Stimulated activated CD8-positive, alpha-beta memory T cell treated with anti-CD3 and anti-CD28 coated beads, Interleukin-4, amount 100 ng/mL, for 4 hours (primary cell): Measurements from ENCODE around the gene KCNN3.

Experiments used
- DNase-seq, 2 donors: peaks; one replicate each; pipeline ENCODE4 v3.0.0-alpha.2; 2020; ENCODE audit warnings: low read depth in 2 of 2, low spot score in 1 of 2

KCNN3 gene

GRCh38 chr1:154842635-154843034 lies 27.4 kb downstream of the KCNN3 start:
- DNase-seq: no peak

GRCh38 chr1:154841384-154841783 lies 28.7 kb downstream of the KCNN3 start:
- DNase-seq: no peak

GRCh38 chr1:154840269-154841176 lies 29.6 kb downstream of the KCNN3 start:
- DNase-seq: no peak

- no peak for DNase-seq
Measured at GRCh38 chr1:154839691-154840090, 30.4 kb downstream of the KCNN3 start.

GRCh38 chr1:154838988-154839387 lies 31.1 kb downstream of the KCNN3 start:
- DNase-seq: no peak

GRCh38 chr1:154838461-154838860 lies 31.6 kb downstream of the KCNN3 start:
- no peak for DNase-seq

- no peak for DNase-seq
Measured at GRCh38 chr1:154837672-154838171, 32.4 kb downstream of the KCNN3 start.

- DNase-seq: no peak
Measured at GRCh38 chr1:154837034-154837671, 32.9 kb downstream of the KCNN3 start.

- DNase-seq: no peak
Measured at GRCh38 chr1:154835531-154836324, 34.4 kb downstream of the KCNN3 start.

GRCh38 chr1:154833841-154834240 lies 36.2 kb downstream of the KCNN3 start:
- DNase-seq: no peak

- no peak for DNase-seq
Measured at GRCh38 chr1:154833209-154833608, 36.9 kb downstream of the KCNN3 start.

GRCh38 chr1:154832384-154832783 lies 37.7 kb downstream of the KCNN3 start:
- DNase-seq: no peak

- DNase-seq: no peak
Measured at GRCh38 chr1:154831462-154831861, 38.6 kb downstream of the KCNN3 start.

GRCh38 chr1:154829062-154829461 lies 41.0 kb downstream of the KCNN3 start:
- DNase-seq: no peak

- no peak for DNase-seq
Measured at GRCh38 chr1:154824179-154825000, 45.7 kb downstream of the KCNN3 start.

GRCh38 chr1:154822717-154823116 lies 47.4 kb downstream of the KCNN3 start:
- no peak for DNase-seq

GRCh38 chr1:154822233-154822632 lies 47.8 kb downstream of the KCNN3 start:
- DNase-seq: no peak

GRCh38 chr1:154821083-154821482 lies 49.0 kb downstream of the KCNN3 start:
- no peak for DNase-seq

GRCh38 chr1:154820646-154821045 lies 49.4 kb downstream of the KCNN3 start:
- no peak for DNase-seq
